IMR-90 (cell line): ENCODE measurements around the gene TPSD1. TPM values are rescaled to one million over a fixed set of nuclear protein-coding genes. Genes with fewer than 3 reads are reported as not detected.
"Not testable (repeated sequence)": the region's sequence is repeated elsewhere in the genome, so short reads cannot be mapped to it uniquely, and the experiment has no call there.

ENCODE experiments used
- ATAC-seq: fragments of 200-7000 bp; cut with Tn5 transposase; 2 replicates; pipeline ENCODE4 v1.9.1; 2020; ENCODE audit warnings: low read depth, mild to moderate bottlenecking, moderate library complexity
- BruUV-seq: library from RNA; stranded (reverse); fragments of 400-500 nt; replicated peaks from 2 replicates; lab custom pipeline; 2021; lab: Mats Ljungman, UMichigan
- CTCF ChIA-PET: fragments of 300-600 bp; formaldehyde crosslinking; extraction: SDS; loops from one replicate; lab custom pipeline; 2021; ENCODE audit warnings: antibody characterized with exemption; lab: Yijun Ruan, JAX
- POLR2A ChIA-PET: fragments of 300-600 bp; sonication (Branson Sonifier 250); formaldehyde crosslinking; loops from one replicate; lab custom pipeline; 2022; ENCODE audit warnings: antibody characterized with exemption; ENCODE audit not compliant: unreplicated experiment; lab: Charles Lee
- DNase-seq: peaks from one replicate; pipeline ENCODE4 v3.0.0; 2013
- H2AFZ ChIP-seq: replicated peaks from 2 replicates; pipeline ENCODE3; 2013; ENCODE audit warnings: low read length, mild to moderate bottlenecking; ENCODE audit not compliant: poor library complexity
- H2AK5ac ChIP-seq: 2 replicates; pipeline ENCODE4 v1.6.1; 2013; ENCODE audit warnings: low read depth, low read length, inconsistent platforms
- H2AK9ac ChIP-seq: replicated peaks from 2 replicates; pipeline ENCODE3; 2013; ENCODE audit warnings: mild to moderate bottlenecking, low read depth, low read length, moderate library complexity; ENCODE audit not compliant: poor library complexity
- H2BK120ac ChIP-seq: 2 replicates; pipeline ENCODE4 v1.6.1; 2013; ENCODE audit warnings: low read depth, low read length, inconsistent platforms
- H2BK15ac ChIP-seq: 3 replicates; pipeline ENCODE4 v1.6.1; 2013; ENCODE audit warnings: low read depth, low read length, inconsistent platforms
- H2BK20ac ChIP-seq: 2 replicates; pipeline ENCODE4 v1.6.1; 2013; ENCODE audit warnings: low read depth, mild to moderate bottlenecking, inconsistent platforms, low read length, moderate library complexity
- H2BK5ac ChIP-seq: 2 replicates; pipeline ENCODE4 v1.6.1; 2013; ENCODE audit warnings: mild to moderate bottlenecking, low read depth, low read length, inconsistent platforms; ENCODE audit not compliant: poor library complexity, severe bottlenecking
- H3K14ac ChIP-seq: replicated peaks from 2 replicates; pipeline ENCODE4 v1.6.1; 2013; ENCODE audit warnings: low read depth, low read length, inconsistent platforms
- H3K18ac ChIP-seq: 2 replicates; pipeline ENCODE4 v1.6.1; 2013; ENCODE audit warnings: low read depth, low read length, control low read depth
- H3K23ac ChIP-seq: 2 replicates; pipeline ENCODE4 v1.6.1; 2013; ENCODE audit warnings: low read depth, low read length, inconsistent platforms
- H3K27ac ChIP-seq: 2 replicates; pipeline ENCODE4 v1.5.1; 2013; ENCODE audit warnings: mild to moderate bottlenecking, control low read depth, low read length; ENCODE audit not compliant: insufficient read depth
- H3K27me3 ChIP-seq: 2 replicates; pipeline ENCODE4 v1.6.1; 2013; ENCODE audit warnings: low read length; ENCODE audit not compliant: control insufficient read depth, insufficient read depth
- H3K36me3 ChIP-seq: 2 replicates; pipeline ENCODE4 v1.6.1; 2013; ENCODE audit warnings: low read length, mixed read lengths; ENCODE audit not compliant: control insufficient read depth, insufficient read depth
- H3K4ac ChIP-seq: 2 replicates; pipeline ENCODE4 v1.6.1; 2013; ENCODE audit warnings: low read depth, low read length, inconsistent platforms
- H3K4me1 ChIP-seq: 2 replicates; pipeline ENCODE4 v1.6.1; 2013; ENCODE audit warnings: low read length, mixed read lengths; ENCODE audit not compliant: control insufficient read depth, insufficient read depth
- H3K4me2 ChIP-seq: 2 replicates; pipeline ENCODE4 v1.6.1; 2013; ENCODE audit warnings: low read depth, mild to moderate bottlenecking, control low read depth, low read length, moderate library complexity
- H3K4me3 ChIP-seq: 2 replicates; pipeline ENCODE4 v1.5.1; 2013; ENCODE audit warnings: low read depth, mild to moderate bottlenecking, control low read depth, low read length, moderate library complexity; ENCODE audit not compliant: insufficient read depth
- H3K56ac ChIP-seq: 2 replicates; pipeline ENCODE4 v1.6.1; 2013; ENCODE audit warnings: low read length, inconsistent platforms; ENCODE audit not compliant: insufficient read depth; ENCODE audit errors: extremely low read depth
- H3K79me1 ChIP-seq, 2 experiments: 2 replicates each; pipeline ENCODE4 v1.6.1; 2013; ENCODE audit warnings: low read length in 2 of 2, inconsistent platforms in 1 of 2, low read depth in 1 of 2
- H3K9ac ChIP-seq: 2 replicates; pipeline ENCODE4 v1.6.1; 2013; ENCODE audit warnings: low read depth, low read length, control low read depth
- H3K9me1 ChIP-seq: 2 replicates; pipeline ENCODE4 v1.6.1; 2013; ENCODE audit warnings: low read length, inconsistent platforms; ENCODE audit not compliant: insufficient read depth
- H3K9me3 ChIP-seq: 2 replicates; pipeline ENCODE4 v1.6.1; 2013; ENCODE audit warnings: low read length; ENCODE audit not compliant: control insufficient read depth, insufficient read depth
- H4K20me1 ChIP-seq: 2 replicates; pipeline ENCODE4 v1.6.1; 2013; ENCODE audit warnings: low read length, inconsistent platforms; ENCODE audit not compliant: insufficient read depth
- H4K5ac ChIP-seq: 2 replicates; pipeline ENCODE4 v1.6.1; 2013; ENCODE audit warnings: mild to moderate bottlenecking, low read depth, low read length, control low read depth
- H4K8ac ChIP-seq, 2 experiments: 2 replicates each; pipeline ENCODE4 v1.6.1; 2013; ENCODE audit warnings: low read depth in 2 of 2, low read length in 2 of 2, control low read depth in 1 of 2, inconsistent platforms in 1 of 2
- H4K91ac ChIP-seq: 2 replicates; pipeline ENCODE4 v1.6.1; 2013; ENCODE audit warnings: low read depth, low read length, inconsistent platforms; ENCODE audit not compliant: insufficient read depth
- WGBS, 2 experiments: methylation state at CpG; one replicate each; pipeline versions ENCODE4 v1.1.5 to v1.1.7; 2013; ENCODE audit warnings: missing lambda C conversion rate in 2 of 2; ENCODE audit not compliant: insufficient read length in 1 of 2; ENCODE audit errors: extremely low coverage in 2 of 2; 5-methylcytosine and 5-hydroxymethylcytosine counted together
- dilution Hi-C: fragments of 300-500 bp; cut with HindIII; formaldehyde crosslinking; loops from one replicate; pipeline ENCODE4 v1.14.3; 2018; ENCODE audit warnings: low sequenced_read_pairs; ENCODE audit not compliant: unreplicated experiment
- in situ Hi-C: fragments of 300-500 bp; cut with MboI; formaldehyde crosslinking; loops from 3 replicates; pipeline ENCODE4 v1.14.3; 2019; ENCODE audit warnings: low sequenced_read_pairs, inconsistent platforms, mixed read lengths
- intact Hi-C: fragments of 100-400 bp; cut with micrococcal nuclease; formaldehyde crosslinking; loops from 2 replicates; pipeline ENCODE4 v1.10.0; 2022
- polyA plus RNA-seq, 3 experiments: library from polyadenylated mRNA; depleted of rRNA; stranded (reverse); fragments of >200 nt; gene quantifications; 2 replicates each; pipeline ENCODE4 v1.2.3, GENCODE V29; 2012; ENCODE audit warnings: low replicate concordance in 1 of 3
- total RNA-seq: library from RNA; depleted of rRNA; stranded (reverse); fragments of >200 nt; gene quantifications from 2 replicates; pipeline ENCODE4 v1.2.3, GENCODE V29; 2012

The TPSD1 gene
- total and polyA plus RNA-seq, 2 of the 4 experiments (the other 2 are of a cell fraction) = not detected

GRCh38 chr16:1247903-1248537, 7.8 kb upstream of the TPSD1 start:
- H2AK9ac ChIP-seq, H2BK120ac ChIP-seq, H3K9me1 ChIP-seq, H3K36me3 ChIP-seq, H3K4ac ChIP-seq, ATAC-seq, H3K9me3 ChIP-seq, BruUV-seq, DNase-seq, H3K4me2 ChIP-seq, H3K79me1 ChIP-seq, H3K9ac ChIP-seq, intact Hi-C loops, H2BK5ac ChIP-seq, H4K8ac ChIP-seq, in situ Hi-C loops, H3K56ac ChIP-seq, dilution Hi-C loops, H3K4me3 ChIP-seq, H2BK20ac ChIP-seq, CTCF ChIA-PET, H2AFZ ChIP-seq, H4K20me1 ChIP-seq, POLR2A ChIA-PET, H2BK15ac ChIP-seq, H3K4me1 ChIP-seq, H4K91ac ChIP-seq, H3K14ac ChIP-seq, H3K18ac ChIP-seq, H2AK5ac ChIP-seq, H3K27ac ChIP-seq, H3K23ac ChIP-seq, H4K5ac ChIP-seq: not testable (repeated sequence)
- H3K27me3 ChIP-seq = peaks cover 18% of the 10 kb centered on the region
- WGBS, 2 experiments = 90% methylated on average over 11 of the region's 14 CpGs; no CpG with 5 or more reads in 1 of the 2 experiments

- H4K91ac ChIP-seq, in situ Hi-C loops, H2BK120ac ChIP-seq, H3K14ac ChIP-seq, H3K9ac ChIP-seq, H2BK15ac ChIP-seq, dilution Hi-C loops, H3K4me1 ChIP-seq, H3K4me3 ChIP-seq, H2AK5ac ChIP-seq, H4K8ac ChIP-seq, H3K56ac ChIP-seq, H3K36me3 ChIP-seq, H2AK9ac ChIP-seq, H2AFZ ChIP-seq, H3K27ac ChIP-seq, H2BK5ac ChIP-seq, H3K9me1 ChIP-seq, H3K79me1 ChIP-seq, H2BK20ac ChIP-seq, H4K5ac ChIP-seq, H3K4ac ChIP-seq, intact Hi-C loops, BruUV-seq, CTCF ChIA-PET, H3K23ac ChIP-seq, DNase-seq, H3K18ac ChIP-seq, H4K20me1 ChIP-seq, POLR2A ChIA-PET, H3K4me2 ChIP-seq, H3K9me3 ChIP-seq: not testable (repeated sequence)
- WGBS, 2 experiments = no CpG with 5 or more reads among the region's 43 CpGs
- H3K27me3 ChIP-seq = peaks cover 18% of the 10 kb centered on the region
- ATAC-seq = peak; percentile 96
Measured at GRCh38 chr16:1249031-1249755, 6.7 kb upstream of the TPSD1 start.
